Measurements from ENCODE around the gene RNF223.
"Not testable (repeated sequence)": the region's sequence is repeated elsewhere in the genome, so short reads cannot be mapped to it uniquely, and the experiment has no call there.

Gene RNF223

DNA sequence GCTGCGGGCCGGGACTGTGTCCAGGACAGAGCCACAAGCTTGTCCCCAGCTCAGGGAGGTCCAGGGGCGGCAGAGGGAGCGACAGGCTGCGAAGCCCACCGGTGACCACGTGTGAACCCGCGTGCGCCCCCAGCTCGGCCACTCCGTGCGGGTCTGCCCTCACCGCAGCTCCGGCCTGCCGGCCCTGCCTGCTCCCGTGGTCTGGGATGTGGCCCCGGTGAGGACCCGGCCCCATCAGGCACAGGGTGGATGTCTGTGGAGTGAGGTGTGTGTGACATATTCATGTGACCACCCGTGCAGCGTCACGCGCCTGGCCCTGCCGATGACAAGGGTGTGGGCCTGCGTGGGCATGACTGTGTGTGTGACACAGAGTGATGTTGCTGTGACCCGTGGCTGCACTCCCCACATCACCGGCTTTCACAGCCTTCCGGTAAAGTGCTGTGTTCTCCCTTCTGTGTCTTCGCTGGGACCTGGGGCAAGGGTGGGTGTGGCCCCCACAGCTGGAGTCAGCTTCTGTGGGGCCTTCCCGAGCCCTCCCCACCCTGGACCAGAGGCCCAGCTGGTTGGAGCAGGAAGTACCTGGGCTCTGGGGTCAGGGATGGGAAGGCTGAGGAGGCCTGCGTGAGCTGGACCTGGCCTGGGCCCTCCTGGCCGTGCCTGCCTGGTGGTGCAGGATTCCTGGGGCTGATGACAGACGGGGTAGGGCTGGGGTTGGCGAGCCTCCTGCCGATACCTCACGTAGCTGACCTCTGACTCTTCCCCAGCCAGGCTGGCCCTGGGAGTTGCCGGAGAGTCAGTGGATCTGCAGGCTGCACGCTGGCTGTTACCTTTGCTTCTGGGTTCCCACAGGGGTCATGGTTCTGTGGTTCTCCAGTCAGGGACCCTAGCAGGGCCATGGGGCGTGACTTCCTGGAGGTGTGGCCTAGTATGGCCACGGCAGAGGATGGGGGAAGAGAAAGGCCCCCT, 4.1 kb downstream of the RNF223 start:
- no peak for DNase-seq

DNA sequence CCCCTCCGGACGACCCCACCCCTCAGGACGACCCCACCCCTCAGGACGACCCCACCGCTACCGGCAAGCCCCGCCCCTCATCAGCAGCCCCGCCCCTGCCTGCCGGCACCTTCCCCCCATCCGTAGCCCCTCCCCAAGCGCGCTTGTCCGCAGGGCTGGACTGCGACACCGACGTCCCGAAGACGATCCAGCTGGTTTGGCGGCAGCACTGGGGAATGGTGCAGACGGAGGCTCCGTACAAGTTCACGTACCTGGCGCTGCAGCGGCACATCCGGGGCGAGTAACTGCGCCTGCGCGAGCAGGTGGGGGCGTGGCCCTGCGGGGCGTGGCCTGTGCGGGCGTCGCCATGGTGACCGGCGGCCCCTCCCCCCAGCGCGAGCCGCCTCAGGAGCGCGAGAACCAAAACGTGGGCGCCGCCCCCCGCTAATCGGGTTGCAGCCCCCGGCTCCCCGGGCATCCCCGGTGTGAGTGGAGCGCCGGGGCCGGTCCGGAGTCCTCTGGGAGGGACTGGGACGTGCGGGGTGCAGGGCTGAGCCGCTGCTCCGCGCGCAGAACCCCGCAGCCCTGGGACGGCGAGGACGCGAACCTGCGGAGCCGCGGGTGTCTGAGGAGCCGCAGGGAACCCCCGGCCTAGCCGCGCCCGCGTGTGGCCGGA, 4.9 kb downstream of the RNF223 start:
- peak; percentile 85 to 86 for DNase-seq

DNA sequence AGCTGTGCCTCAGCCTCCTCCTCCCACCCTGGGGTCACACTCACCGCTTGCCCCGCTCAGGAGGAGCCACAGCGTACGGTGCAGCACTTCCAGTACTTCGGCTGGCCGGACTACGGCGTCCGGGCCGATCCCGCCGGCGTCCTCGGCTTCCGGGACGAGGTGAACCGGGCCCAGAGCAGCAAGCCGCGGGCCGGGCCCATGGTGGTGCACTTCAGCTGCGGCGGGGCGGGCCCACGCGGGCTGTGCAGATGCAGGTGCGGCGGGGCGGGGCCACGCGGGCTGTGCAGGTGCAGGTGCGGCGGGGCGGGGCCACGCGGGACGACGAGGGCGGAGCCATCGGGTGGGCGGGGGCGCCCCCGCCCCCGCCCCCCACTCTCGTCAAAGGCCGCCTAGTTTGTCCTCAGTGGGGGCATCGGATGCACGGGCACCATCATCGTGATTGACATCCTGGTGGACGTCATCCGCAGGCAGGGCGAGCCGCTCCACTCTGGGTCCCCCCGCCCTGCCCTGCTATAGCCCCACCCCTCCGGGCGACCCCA, 5.5 kb downstream of the RNF223 start:
- DNase-seq: peak; percentile 34 to 37

DNA sequence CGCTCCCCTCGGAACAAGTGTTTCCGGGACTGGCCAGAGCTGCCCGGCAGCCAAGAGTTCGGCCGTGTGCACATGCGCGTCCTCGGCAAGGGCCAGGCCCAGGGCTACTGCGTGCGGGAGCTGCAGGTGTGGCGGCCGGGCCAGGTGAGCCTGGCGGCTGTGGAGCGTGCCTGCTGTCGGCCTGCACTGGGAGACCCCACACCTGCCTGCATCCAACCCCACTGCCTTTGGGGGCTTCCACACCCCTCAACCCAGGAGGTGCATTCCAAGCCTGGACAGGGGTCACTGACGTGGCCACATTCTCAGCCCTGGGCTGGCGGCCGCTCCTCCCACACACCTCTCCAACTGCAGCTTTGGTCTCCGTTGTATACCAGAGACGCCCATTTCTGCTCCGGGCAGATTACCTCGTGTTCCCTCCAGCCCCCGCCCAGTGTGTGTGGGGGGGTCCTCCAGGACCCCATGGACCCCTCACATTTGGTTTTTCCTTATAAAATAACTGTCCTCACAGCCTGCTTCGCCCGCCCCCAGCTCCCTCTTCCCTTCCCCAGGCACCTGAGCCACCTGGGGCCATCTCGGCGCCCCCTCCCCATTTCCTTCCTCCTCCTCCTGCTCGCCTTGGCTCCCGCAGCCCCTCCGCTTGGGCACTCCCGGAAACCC, 6.1 kb downstream of the RNF223 start:
- no peak for DNase-seq

DNA sequence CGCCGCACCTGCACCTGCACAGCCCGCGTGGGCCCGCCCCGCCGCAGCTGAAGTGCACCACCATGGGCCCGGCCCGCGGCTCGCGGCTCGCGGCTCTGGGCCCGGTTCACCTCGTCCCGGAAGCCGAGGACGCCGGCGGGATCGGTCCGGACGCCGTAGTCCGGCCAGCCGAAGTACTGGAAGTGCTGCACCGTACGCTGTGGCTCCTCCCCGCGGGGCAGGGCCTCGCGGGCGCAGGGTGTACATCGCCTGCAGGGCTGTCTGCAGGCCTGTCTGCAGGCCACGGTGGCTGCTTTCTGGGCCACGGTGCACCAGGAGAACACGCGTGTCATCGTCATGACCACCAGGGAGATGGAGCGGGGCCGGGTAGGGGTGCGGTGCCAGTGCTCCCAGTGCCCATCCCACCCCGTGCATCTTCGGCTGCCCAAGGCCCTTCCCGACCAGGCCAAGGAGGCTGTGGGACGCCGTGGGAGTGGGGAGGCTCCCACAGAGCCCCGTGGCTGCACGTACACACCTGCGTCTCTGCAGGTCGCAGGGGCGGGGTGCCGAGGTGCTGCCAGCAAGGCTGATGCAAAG, 6.7 kb downstream of the RNF223 start:
- no peak for DNase-seq

DNA sequence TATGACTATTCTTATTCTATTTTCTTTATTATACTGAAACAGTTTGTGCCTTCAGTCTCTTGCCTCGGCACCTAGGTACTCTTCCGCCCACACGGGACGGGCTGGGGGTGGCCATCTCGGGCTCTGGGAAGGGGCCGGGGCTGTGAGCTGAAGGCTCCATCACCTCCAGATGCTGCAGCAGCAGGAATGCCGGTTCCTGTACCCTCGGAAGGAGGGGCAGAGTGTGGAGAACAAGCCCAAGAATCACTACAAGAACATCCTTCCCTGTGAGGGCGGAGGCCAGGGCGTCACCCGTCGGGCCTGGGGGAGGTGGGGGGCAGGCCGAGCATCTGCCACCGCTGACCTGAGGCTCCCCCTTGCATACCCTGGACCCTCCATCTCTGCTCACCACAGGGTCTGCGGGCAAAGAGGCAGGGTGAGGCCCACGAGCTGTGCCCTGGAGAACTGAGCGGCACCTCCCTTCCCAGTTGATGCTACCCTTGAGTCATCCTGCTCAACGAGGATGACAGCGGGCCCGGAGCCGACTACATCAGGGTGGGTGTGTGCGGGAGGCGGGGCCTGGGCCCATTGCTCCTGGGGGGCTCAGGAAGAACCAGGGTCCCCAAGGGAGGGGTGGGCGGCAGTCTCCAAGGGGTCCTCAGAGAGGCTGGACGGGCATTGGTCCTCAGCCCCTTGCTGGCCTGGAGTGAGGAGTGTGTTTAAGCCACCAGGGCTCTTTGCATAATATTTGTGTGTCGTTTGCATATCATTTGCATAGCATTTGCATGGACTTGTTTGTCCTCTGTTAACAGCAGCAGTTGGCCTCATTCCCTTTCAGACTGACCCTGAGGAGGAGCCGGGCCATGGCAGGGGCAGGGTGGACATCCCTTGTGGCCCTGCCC, 7.5 kb downstream of the RNF223 start:
- no peak for DNase-seq

DNA sequence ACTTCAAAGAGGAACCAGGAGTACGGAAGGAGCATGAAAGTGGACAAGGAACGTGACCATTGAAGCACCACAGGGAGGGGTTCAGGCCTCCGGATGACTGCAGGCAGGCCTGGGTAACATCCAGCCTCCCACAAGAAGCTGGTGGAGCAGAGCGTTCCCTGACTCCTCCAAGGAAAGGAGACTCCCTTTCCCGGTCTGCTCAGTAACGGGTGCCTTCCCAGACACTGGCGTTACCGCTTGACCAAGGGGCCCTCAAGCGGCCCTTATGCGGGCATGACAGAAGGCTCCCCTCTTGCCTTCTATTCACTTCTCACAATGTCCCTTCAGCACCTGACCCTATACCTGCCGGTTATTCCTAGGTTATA, 8.2 kb downstream of the RNF223 start:
- not testable (repeated sequence) for DNase-seq

DNA sequence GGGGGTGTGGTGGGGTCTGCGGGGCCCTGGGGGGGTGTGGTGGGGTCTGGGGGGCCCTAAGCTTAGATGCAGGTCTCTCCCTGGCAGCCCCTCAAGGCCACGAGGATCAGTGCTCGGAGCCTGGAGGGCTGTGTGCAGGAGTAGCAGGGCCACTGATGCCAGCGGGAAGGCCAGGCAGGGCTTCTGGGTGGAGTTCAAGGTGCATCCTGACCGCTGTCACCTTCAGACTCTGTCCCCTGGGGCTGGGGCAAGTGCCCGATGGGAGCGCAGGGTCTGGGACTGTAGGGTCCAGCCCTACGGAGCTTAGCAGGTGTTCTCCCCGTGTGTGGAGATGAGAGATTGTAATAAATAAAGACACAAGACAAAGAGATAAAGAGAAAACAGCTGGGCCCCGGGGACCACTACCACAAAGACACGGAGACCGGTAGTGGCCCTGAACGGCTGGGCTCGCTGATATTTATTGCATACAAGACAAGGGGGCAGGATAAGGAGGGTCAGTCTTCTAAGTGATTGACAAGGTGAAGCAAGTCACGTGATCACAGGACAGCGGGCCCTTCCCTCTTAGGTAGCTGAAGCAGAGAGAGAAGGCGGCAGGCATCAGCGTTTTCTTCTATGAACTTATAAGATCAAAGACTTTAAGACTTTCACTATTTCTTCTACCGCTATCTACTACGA, 8.7 kb downstream of the RNF223 start:
- no peak for DNase-seq

DNA sequence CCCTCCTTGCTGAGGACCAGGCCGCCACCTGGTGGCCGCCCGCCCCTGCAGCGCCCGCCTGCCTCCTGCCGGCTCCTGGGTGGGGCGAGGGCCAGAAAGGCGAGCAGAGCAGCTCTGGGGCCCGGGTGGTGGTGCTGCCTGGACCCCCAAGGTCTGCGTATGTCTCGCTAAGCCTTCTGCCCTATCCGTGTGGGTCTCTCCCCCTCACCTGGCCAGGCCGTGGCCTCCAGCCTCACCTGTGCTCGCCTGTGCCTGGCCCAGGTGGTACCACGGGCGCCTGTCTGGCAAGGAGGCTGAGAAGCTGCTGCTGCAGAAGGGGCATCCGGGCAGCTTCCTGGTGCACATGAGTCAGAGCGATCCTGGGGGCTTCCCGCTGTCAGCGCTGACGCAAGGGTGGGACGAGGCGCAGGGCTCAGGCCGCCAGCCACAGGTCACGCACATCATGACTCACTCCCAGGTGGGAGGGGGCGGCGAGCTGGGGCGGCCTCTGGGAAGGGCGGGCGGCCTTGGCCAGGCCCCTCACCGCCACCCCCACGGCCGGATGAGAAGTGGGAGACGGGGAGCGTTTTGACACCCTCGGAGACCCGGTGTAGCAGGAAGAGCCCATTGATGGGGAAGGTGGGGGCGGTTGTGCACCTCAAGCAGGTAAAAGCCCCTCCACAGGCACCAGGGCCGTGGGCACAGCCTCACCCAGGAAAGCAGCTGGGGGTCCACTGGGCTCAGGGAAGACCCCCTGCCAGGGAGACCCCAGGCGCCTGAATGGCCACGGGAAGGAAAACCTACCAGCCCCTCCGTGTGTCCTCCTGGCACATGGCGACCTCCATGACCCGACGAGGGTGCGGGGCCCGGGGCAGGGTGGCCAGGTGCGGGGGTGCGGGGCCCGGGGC, 9.9 kb downstream of the RNF223 start:
- peak; percentile 84 to 90 for DNase-seq

DNA sequence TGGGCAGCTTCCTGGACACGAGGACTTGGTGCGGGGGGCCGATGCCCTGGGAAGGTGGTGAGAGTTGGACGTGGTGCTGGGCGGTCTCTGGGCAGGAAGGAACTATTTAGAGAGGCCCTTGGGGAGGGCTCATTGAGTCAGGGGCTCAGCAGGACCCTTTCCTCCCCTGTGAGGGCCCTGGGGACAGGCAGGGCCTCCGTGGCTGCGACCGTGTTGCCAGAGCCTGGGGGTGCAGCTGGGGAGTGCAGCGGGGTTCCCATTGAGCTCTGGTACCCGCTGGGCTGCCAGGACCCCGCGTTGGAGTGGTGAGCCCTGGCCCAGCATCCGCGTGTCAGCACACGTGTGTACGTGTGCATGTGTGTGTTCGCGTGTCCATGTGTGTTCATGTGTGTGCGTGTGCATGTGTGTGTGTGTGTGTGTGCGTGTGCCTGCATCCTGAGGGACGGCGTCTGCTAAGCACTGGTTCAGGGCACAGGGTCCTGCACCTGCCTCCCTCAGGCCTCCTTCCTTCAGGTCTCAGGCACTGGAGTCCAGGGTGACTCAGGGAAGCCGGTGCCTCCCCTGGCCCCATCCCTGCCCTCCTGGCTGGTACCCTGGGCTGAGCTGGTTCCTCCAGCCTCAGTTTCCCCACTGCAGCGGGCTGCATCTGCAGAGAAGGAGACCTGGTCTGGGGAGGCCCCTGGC, 10.7 kb downstream of the RNF223 start:
- no peak for DNase-seq

DNA sequence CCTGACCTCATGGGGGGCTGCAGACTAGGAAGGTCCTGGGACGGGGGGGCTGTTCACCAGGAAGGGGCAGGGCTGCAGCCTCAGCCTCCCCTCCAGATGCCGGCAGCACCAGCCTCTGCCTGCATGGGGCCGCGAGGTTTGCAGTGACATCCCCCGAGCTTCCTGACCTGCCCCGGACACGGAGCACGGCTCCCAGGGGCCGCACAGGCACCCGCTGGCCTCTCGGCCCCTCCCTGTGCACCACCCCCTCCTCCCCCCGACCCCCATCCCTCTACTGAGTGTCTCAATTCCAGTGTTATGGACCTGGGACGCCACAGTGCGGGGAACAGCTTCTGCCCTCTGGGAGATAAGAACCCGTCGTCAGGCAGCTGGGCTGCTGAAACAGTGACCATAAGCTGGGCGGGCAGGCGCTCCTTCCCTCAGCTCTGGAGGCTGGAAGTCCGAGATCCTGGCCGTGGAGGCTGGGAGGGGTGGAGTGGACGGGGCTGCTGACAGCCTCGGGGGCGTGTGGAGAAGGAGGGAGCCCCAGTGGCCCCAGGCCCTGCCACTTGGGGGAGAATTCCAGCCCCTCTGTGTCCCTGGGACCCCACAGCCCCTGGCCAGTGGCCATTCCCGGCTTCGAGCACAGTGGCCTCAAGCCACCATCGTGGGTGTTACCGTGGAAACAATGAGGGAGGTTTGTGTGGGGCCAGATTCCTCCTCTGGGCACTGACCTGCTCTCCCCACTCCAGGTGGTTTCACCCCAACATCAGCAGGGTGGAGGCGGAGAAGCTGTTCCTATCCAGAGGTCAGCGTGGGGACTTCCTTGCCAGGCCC, 11.6 kb downstream of the RNF223 start:
- no peak for DNase-seq

DNA sequence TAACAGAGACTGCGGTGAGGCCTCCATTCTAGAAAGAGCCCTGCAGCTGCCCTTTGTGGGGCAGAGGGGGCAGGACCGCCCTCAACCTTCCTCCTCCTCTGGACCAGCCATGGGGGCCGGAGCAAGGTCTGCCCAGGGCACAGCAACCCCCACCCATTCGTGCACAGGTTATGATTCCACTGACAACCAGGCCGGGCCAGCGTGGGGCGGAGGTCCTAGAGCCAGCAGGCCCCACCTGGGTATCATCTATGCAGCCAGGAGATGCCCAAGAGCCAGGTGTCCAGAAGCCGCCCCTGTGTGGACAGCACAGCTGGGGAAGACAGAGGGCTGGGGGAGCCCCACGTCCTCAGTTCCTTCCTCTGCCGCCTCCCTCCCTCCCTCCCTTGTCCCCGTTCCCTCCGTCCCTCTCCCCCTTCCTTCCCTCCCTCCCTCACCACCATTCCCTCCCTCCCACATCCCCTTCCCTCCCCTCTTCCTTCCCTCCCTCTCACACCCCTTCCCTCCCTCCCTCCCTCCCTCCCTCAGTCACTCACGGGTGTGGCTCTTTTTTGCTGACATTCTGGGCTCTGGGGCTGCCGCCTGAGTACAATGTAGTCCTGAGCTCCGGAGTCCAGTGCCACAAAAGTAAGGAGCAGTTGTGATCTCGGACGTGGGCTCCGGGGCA, 12.3 kb downstream of the RNF223 start:
- no peak for DNase-seq

DNA sequence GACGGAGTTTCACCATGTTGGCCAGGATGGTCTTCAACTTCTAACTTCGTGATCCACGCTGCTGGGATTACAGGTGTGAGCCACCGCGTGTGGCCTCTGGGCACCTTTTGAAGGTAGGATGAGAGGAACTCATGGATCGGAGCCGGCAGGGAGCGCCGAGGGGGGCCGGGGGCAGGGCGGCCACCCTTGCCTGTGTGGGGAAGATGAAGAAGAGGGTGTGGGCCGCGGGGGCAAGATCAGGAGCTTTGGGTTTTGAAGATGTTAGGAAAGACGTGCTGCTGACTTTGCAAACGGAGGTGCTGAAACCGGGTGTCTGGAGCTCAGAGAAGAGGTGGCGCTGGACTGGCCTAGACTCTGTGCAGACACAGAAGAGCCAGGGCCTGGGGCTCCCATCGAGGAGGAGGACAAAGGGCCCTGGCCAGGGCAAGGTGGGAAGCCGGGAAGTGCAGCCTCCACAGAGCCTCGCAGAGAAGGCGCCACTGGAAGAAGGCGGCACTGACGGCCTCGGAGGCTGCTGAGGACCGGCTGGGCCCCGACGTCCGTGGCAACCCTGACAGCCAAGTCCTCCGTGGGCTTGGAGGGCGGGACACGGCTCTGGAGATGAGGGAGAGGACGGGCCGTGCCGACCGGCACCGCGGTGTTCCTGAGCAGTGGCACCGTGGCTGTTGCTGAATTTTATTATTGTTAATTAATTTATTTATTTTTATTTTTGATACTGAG, 13.7 kb downstream of the RNF223 start:
- DNase-seq: no peak

DNA sequence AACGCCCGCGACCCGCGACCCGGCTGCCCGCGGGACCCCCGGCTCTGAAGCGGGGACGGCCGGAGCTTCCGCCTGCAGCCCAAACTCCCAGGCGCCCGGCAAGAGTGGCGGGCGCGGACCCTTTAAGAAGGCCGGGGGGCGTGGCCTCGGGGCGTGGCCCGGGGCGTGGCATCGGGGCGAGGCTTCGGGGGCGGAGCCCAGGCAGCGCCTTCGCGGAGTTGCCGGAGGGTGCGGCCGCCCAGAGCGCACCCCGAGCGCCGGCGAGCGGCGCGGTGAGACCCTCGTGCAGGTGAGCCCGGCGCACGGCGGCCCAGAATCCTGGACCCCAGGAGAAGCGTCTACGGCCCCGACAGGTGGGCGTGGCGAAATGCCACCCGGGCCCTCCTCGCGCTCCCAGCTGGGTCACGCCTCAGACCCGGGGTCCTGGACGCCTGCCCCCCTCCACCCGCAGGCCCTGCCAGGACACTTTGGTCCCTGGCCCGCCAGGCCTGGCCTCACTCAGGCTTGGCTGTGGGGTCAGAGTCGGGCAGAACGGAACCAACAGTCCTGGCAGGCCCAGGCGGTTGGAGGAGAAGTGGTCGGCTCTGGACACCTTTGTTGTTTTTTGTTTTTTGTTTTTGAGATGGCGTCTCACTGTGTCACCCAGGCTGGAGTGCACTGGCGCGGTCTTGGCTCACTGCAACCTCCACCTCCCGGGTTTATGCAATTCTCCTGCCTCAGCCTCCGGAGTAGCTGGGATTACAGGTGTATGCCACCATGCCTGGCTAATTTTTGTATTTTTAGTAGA, 14.4 kb downstream of the RNF223 start:
- peak; percentile 88 to 90 for DNase-seq

DNA sequence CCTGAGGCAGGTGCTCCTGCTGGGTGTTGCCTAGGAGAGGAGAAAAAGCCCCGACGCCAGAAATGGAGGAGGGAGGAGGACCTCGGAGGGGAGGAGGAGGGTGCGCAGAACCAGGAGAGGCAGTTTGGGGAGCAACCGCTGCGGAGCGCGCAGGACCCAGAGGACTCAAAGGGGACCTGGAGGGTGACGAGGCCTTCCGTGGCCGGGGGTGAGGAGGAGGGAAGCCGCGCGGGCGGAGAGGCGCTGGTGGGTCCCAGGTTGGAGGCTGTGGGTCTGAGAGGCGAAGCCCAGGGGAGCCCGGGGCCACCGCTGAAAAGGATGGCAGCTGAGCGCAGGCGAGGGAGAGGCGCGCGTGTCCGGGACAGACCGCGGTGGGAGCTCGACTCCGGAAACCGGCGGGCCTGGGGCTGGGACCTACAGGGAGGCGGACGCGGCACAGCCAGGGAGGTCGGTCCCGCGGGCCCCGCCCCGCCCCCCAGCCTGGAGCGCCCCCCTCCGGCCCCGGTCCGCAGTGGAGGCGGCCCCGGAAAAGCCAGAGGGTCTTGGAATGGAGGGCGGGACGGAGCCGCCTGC, 15.1 kb downstream of the RNF223 start:
- DNase-seq: no peak
